ENCODE results near the gene KLHL11.

Gene KLHL11

GRCh38 chr17:41870627-41871026, 5.4 kb upstream of the KLHL11 start:
- no peak for TF ChIP-seq CTCF (IDR thresholded peaks at IDR 0.05; ENCODE audit: insufficient read depth, missing control alignments)
- DNase-seq (ENCODE audit: insufficient read length, low spot score) (no peak), FAIRE-seq (no peak)

GRCh38 chr17:41870097-41870496, 4.9 kb upstream of the KLHL11 start:
- DNase-seq (ENCODE audit: insufficient read length, low spot score) (no peak), FAIRE-seq (no peak)
- TF ChIP-seq CTCF (IDR thresholded peaks at IDR 0.05; ENCODE audit: insufficient read depth, missing control alignments) = no peak

GRCh38 chr17:41869426-41869825, 4.2 kb upstream of the KLHL11 start:
- TF ChIP-seq CTCF (IDR thresholded peaks at IDR 0.05; ENCODE audit: insufficient read depth, missing control alignments) = no peak

GRCh38 chr17:41868568-41868967, 3.3 kb upstream of the KLHL11 start:
- DNase-seq (ENCODE audit: insufficient read length, low spot score) = no peak
- TF ChIP-seq CTCF (IDR thresholded peaks at IDR 0.05; ENCODE audit: insufficient read depth, missing control alignments) = no peak
- FAIRE-seq = no peak

More at GRCh38 chr17:41869426-41869825, 4.2 kb upstream of the KLHL11 start:
- DNase-seq (ENCODE audit: insufficient read length, low spot score) = no peak
- no peak for FAIRE-seq

- no peak for FAIRE-seq
- TF ChIP-seq CTCF (IDR thresholded peaks at IDR 0.05; ENCODE audit: insufficient read depth, missing control alignments) = no peak
- no peak for DNase-seq (ENCODE audit: insufficient read length, low spot score)
Observed at GRCh38 chr17:41865596-41865893, 322 bp upstream of the KLHL11 start.

GRCh38 chr17:41864498-41864835, 756 bp downstream of the KLHL11 start:
- DNase-seq (ENCODE audit: insufficient read length, low spot score) (no peak), FAIRE-seq (no peak)
- TF ChIP-seq CTCF (IDR thresholded peaks at IDR 0.05; ENCODE audit: insufficient read depth, missing control alignments) = no peak

GRCh38 chr17:41863074-41863848, 2.0 kb downstream of the KLHL11 start:
- DNase-seq (ENCODE audit: insufficient read length, low spot score) = no peak
- TF ChIP-seq CTCF (IDR thresholded peaks at IDR 0.05; ENCODE audit: insufficient read depth, missing control alignments) = no peak
- FAIRE-seq = no peak
